Hepatocyte (in vitro differentiated cells): ENCODE results near the gene SAP30BP. TPM values are rescaled to one million over a fixed set of nuclear protein-coding genes. Genes with fewer than 3 reads are reported as not detected.

Source experiments
- DNase-seq: peaks from one replicate; pipeline ENCODE4 v3.0.0-alpha.2; 2016; ENCODE audit warnings: low spot score
- H2AFZ ChIP-seq: fragments of 200-600 bp; sonication (generic); 2 replicates; pipeline ENCODE4 v1.6.0; 2016; ENCODE audit warnings: antibody characterized with exemption, mild to moderate bottlenecking
- H3K27ac ChIP-seq: fragments of 200-600 bp; sonication (generic); 2 replicates; pipeline ENCODE4 v1.5.1; 2016; ENCODE audit warnings: mild to moderate bottlenecking
- H3K27me3 ChIP-seq: fragments of 200-600 bp; sonication (generic); 2 replicates; pipeline ENCODE4 v1.6.1; 2016
- H3K36me3 ChIP-seq: fragments of 200-600 bp; sonication (generic); replicated peaks from 2 replicates; pipeline ENCODE4 v1.5.1; 2016; ENCODE audit warnings: low read depth; ENCODE audit not compliant: insufficient read depth
- H3K4me1 ChIP-seq: fragments of 200-600 bp; sonication (generic); 2 replicates; pipeline ENCODE4 v1.5.1; 2016; ENCODE audit warnings: mild to moderate bottlenecking, moderate library complexity; ENCODE audit not compliant: insufficient read depth
- H3K4me2 ChIP-seq: fragments of 200-600 bp; sonication (generic); 2 replicates; pipeline ENCODE4 v1.6.0; 2016
- H3K4me3 ChIP-seq: fragments of 200-600 bp; sonication (generic); 2 replicates; pipeline ENCODE4 v1.5.1; 2016; ENCODE audit warnings: mild to moderate bottlenecking
- H3K79me2 ChIP-seq: fragments of 200-600 bp; sonication (generic); 2 replicates; pipeline ENCODE4 v1.6.0; 2017; ENCODE audit warnings: mild to moderate bottlenecking
- H3K9me2 ChIP-seq: fragments of 200-600 bp; sonication (generic); replicated peaks from 2 replicates; pipeline ENCODE4 v1.6.0; 2017; ENCODE audit warnings: mild to moderate bottlenecking; ENCODE audit not compliant: insufficient read depth
- H3K9me3 ChIP-seq: fragments of 200-600 bp; sonication (generic); 2 replicates; pipeline ENCODE4 v1.5.1; 2016; ENCODE audit warnings: low read depth, mild to moderate bottlenecking
- H4K20me1 ChIP-seq: fragments of 200-600 bp; sonication (generic); 2 replicates; pipeline ENCODE4 v1.6.0; 2016; ENCODE audit warnings: mild to moderate bottlenecking; ENCODE audit not compliant: insufficient read depth, poor library complexity, severe bottlenecking
- CTCF ChIP-seq: fragments of 200-600 bp; sonication (generic); IDR thresholded peaks from 2 replicates; pipeline ENCODE4 v1.5.1; 2016; ENCODE audit warnings: antibody characterized with exemption, mild to moderate bottlenecking; ENCODE audit not compliant: poor library complexity
- EZH2 ChIP-seq: fragments of 200-600 bp; sonication (generic); IDR thresholded peaks from 2 replicates; pipeline ENCODE4 v1.6.1; 2016; ENCODE audit warnings: antibody characterized with exemption, mild to moderate bottlenecking, borderline replicate concordance
- EZH2phosphoT487 ChIP-seq: fragments of 200-600 bp; sonication (generic); IDR thresholded peaks from one replicate; pipeline ENCODE4 v1.6.1; 2018; ENCODE audit warnings: antibody characterized with exemption, mild to moderate bottlenecking, low read depth, moderate library complexity; ENCODE audit not compliant: unreplicated experiment, severe bottlenecking
- WGBS: methylation state at CpG from one replicate; pipeline ENCODE4 v1.1.6; 2016; ENCODE audit warnings: low lambda C conversion rate; ENCODE audit errors: missing lambda C conversion rate; 5-methylcytosine and 5-hydroxymethylcytosine counted together
- polyA plus RNA-seq: library from polyadenylated mRNA; unstranded; fragments of >200 nt; fragmentation: Nextera tagmentation; extraction: Ambion mirVana; gene quantifications from 2 replicates; pipeline ENCODE4 v1.2.1, GENCODE V29; 2016
- total RNA-seq: library from RNA; depleted of rRNA; stranded (reverse); fragments of >200 nt; gene quantifications from 2 replicates; pipeline ENCODE4 v1.2.3, GENCODE V29; 2014

Gene SAP30BP
- total and polyA plus RNA-seq, 2 experiments from 2014 or later: 67.5 to 89.9 TPM

- no peaks in the 10 kb centered on the region for H3K9me3 ChIP-seq
- H3K36me3 ChIP-seq: peaks cover 6% of the 10 kb centered on the region
- H3K79me2 ChIP-seq: peaks cover 4% of the 10 kb centered on the region
- peaks cover 30% of the 10 kb centered on the region for H3K4me1 ChIP-seq
- H2AFZ ChIP-seq: no peak overlapping the region
- peak; percentile 2 for DNase-seq
- TF ChIP-seq CTCF (no peak), EZH2 (no peak)
- no peaks in the 10 kb centered on the region for H4K20me1 ChIP-seq
- 83% methylated on average over 10 of the region's 10 CpGs for WGBS
- H3K27ac ChIP-seq: peak overlapping the region; percentile 96
- H3K27me3 ChIP-seq: no peaks in the 10 kb centered on the region
- no peaks in the 10 kb centered on the region for H3K9me2 ChIP-seq
- H3K4me2 ChIP-seq: no peak overlapping the region
- no peak overlapping the region for H3K4me3 ChIP-seq
Observed at GRCh38 chr17:75701288-75701687, 34.1 kb downstream of the SAP30BP start.

- Histone ChIP-seq H3K27me3 (no peaks in the 10 kb centered on the region), H3K79me2 (peaks cover 4% of the 10 kb centered on the region), H2AFZ (no peak overlapping the region), H3K4me3 (no peak overlapping the region), H3K9me2 (no peaks in the 10 kb centered on the region), H4K20me1 (no peaks in the 10 kb centered on the region), H3K27ac (no peak overlapping the region), H3K9me3 (no peaks in the 10 kb centered on the region), H3K36me3 (peaks cover 6% of the 10 kb centered on the region), H3K4me2 (no peak overlapping the region), H3K4me1 (peaks cover 19% of the 10 kb centered on the region)
- no peak for TF ChIP-seq EZH2phosphoT487
- TF ChIP-seq EZH2: no peak
- no peak for TF ChIP-seq CTCF
- DNase-seq: no peak
- WGBS: 96% methylated on average over 12 of the region's 12 CpGs
Observed at GRCh38 chr17:75703191-75703590, 36.1 kb downstream of the SAP30BP start.

GRCh38 chr17:75703591-75703990 lies 36.5 kb downstream of the SAP30BP start:
- no peaks in the 10 kb centered on the region for H3K9me3 ChIP-seq
- H3K4me3 ChIP-seq: no peak overlapping the region
- WGBS: 98% methylated on average over 9 of the region's 9 CpGs
- H3K4me2 ChIP-seq: no peak overlapping the region
- no peaks in the 10 kb centered on the region for H4K20me1 ChIP-seq
- no peak for TF ChIP-seq EZH2phosphoT487
- no peak for TF ChIP-seq CTCF
- H3K27ac ChIP-seq: no peak overlapping the region
- H3K36me3 ChIP-seq: peaks cover 6% of the 10 kb centered on the region
- H2AFZ ChIP-seq: no peak overlapping the region
- peaks cover 4% of the 10 kb centered on the region for H3K79me2 ChIP-seq
- no peaks in the 10 kb centered on the region for H3K9me2 ChIP-seq
- H3K27me3 ChIP-seq: no peaks in the 10 kb centered on the region
- DNase-seq: no peak
- peaks cover 19% of the 10 kb centered on the region for H3K4me1 ChIP-seq
